ENCODE measurements around the gene FGFR2. TPM values are rescaled to one million over a fixed set of nuclear protein-coding genes. Genes with fewer than 3 reads are reported as not detected.

FGFR2 gene
- total RNA-seq, 2 experiments from 2014 or later, result not detected

- no peaks in the 10 kb centered on the region for H4K20me1 ChIP-seq (ENCODE audit: insufficient read depth, low read length)
- no peaks in the 10 kb centered on the region for H3K36me3 ChIP-seq (ENCODE audit: insufficient read depth, low read length)
- no peaks in the 10 kb centered on the region for H3K4me1 ChIP-seq (ENCODE audit: insufficient read depth, low read length, poor library complexity, severe bottlenecking)
- no peaks in the 10 kb centered on the region for H3K9me2 ChIP-seq (ENCODE audit: insufficient read depth, low read length)
- no peak overlapping the region for H2AFZ ChIP-seq (ENCODE audit: low read length)
- no peaks in the 10 kb centered on the region for H3K79me2 ChIP-seq (ENCODE audit: insufficient read depth, low read depth, low read length)
- POLR2A ChIA-PET, result interaction anchor here (0.5 kb wide), 1 partner anchor 671 kb away, joined by 3 read pairs; no protein-coding TSS in a partner anchor
- DNase-seq (ENCODE audit: low spot score), result no peak
- no peaks in the 10 kb centered on the region for H3K9me3 ChIP-seq (ENCODE audit: low read length)
- intact Hi-C loops (cut with micrococcal nuclease; ENCODE audit: unreplicated experiment), result no loop called here
- H3K4me2 ChIP-seq (ENCODE audit: low read length), result no peak overlapping the region
- H3K27ac ChIP-seq (ENCODE audit: low read depth, low read length, poor library complexity, severe bottlenecking), result no peak overlapping the region
- BruUV-seq (replicated peaks), result no TSS peak
- no peak overlapping the region for H3K4me3 ChIP-seq (ENCODE audit: low read depth, low read length, poor library complexity, severe bottlenecking)
- no peak for TF ChIP-seq EZH2phosphoT487 (IDR thresholded peaks at IDR 0.05; ENCODE audit: borderline replicate concordance, low read depth, low read length)
- no peak for TF ChIP-seq CTCF (conservative IDR thresholded peaks at IDR 0.05; ENCODE audit: low read length)
- CTCF ChIA-PET (ENCODE audit: unreplicated experiment), result no interaction called here
These were observed 12.6 kb upstream of the FGFR2 start for GRCh38 chr10:121610798-121611323.

DNA sequence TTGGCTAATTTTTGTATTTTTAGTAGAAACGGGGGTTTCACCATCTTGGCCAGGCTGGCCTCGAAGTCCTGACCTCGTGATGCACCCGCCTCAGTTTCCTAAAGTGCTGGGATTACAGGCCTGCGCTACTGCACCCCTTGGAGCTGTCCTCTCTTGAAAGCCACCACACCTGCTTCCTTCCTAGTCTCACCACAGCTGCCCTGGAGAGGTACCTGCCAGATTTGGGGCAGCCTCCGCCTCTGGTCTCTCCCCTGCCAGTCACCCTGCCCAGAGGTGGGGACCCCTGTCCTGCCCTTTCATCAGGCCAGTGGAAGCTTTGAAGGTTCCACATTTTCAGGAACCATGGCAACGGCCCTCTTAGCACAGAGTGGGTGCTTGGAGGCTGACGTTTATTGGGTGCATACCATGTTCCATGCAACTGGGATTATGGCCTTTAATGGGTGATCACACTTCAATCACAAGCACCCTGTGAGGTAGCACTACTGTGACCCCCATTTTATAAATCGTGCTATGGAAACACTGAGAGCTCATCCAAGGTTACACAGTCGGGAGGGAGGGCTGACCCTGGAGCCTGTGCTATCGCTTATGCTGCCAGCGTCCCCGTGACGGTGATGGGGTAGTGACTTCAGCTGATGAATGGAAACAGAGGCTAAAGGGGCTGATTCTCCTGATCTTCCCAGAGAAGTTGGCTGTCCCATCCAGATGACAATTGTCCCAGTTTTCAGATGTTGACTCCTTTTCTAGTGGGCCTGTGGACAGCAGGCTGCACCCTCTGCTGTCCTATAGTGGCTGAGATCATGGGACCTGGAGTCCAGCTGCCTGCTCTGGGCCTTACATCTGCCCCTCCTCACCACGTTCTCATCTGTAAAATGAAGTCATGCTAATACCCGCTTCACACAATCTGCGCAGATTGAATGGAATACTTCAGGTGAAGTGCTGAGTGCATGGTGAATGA, 11.5 kb upstream of the FGFR2 start:
- Histone ChIP-seq H3K79me2 (ENCODE audit: insufficient read depth, low read depth, low read length) (no peaks in the 10 kb centered on the region), H3K4me2 (ENCODE audit: low read length) (no peak overlapping the region), H3K9me2 (ENCODE audit: insufficient read depth, low read length) (no peaks in the 10 kb centered on the region), H3K9me3 (ENCODE audit: low read length) (no peaks in the 10 kb centered on the region), H3K4me3 (ENCODE audit: low read depth, low read length, poor library complexity, severe bottlenecking) (no peak overlapping the region), H3K27ac (ENCODE audit: low read depth, low read length, poor library complexity, severe bottlenecking) (no peak overlapping the region), H2AFZ (ENCODE audit: low read length) (no peak overlapping the region), H4K20me1 (ENCODE audit: insufficient read depth, low read length) (no peaks in the 10 kb centered on the region), H3K4me1 (ENCODE audit: insufficient read depth, low read length, poor library complexity, severe bottlenecking) (no peaks in the 10 kb centered on the region), H3K36me3 (ENCODE audit: insufficient read depth, low read length) (no peaks in the 10 kb centered on the region)
- no peak for DNase-seq (ENCODE audit: low spot score)
- intact Hi-C loops (cut with micrococcal nuclease; ENCODE audit: unreplicated experiment), result loop anchor here (5.0 kb wide), 1 partner anchor 667 kb away; no protein-coding TSS in a partner anchor
- TF ChIP-seq EZH2phosphoT487 (IDR thresholded peaks at IDR 0.05; ENCODE audit: borderline replicate concordance, low read depth, low read length), result no peak
- TF ChIP-seq CTCF (conservative IDR thresholded peaks at IDR 0.05; ENCODE audit: low read length), result no peak
- CTCF ChIA-PET (ENCODE audit: unreplicated experiment), result no interaction called here
- BruUV-seq (replicated peaks), result no TSS peak
- POLR2A ChIA-PET, result interaction anchor here (0.6 kb wide), 1 partner anchor 926 kb away, joined by 5 read pairs; no protein-coding TSS in a partner anchor

All from OCI-LY7 (cell line).